Left lung (tissue), 10 donors: Measurements from ENCODE around the gene STIMATE. TPM values are rescaled to one million over a fixed set of nuclear protein-coding genes. Genes with fewer than 3 reads are reported as not detected.

Source experiments
- ATAC-seq: fragments of 200-7000 bp; cut with Tn5 transposase; one replicate; pipeline ENCODE4 v1.9.1; 2020; ENCODE audit warnings: moderate library complexity
- DNase-seq, 4 donors: peaks; one replicate each; pipeline ENCODE4 v3.0.0-alpha.2; 2013 to 2020
- H3K27ac ChIP-seq, 2 donors: fragments of 200-600 bp; sonication (generic) in 1 of 2; one replicate each; pipeline versions ENCODE4 v1.5.0 to v1.8.0; 2020 to 2021
- H3K27me3 ChIP-seq, 2 donors: fragments of 200-600 bp; sonication (generic) in 1 of 2; one replicate each; pipeline versions ENCODE4 v1.5.0 to v1.8.0; 2020 to 2021
- H3K36me3 ChIP-seq, 2 donors: fragments of 200-600 bp; sonication (generic) in 1 of 2; one replicate each; pipeline versions ENCODE4 v1.5.0 to v1.8.0; 2020 to 2021
- H3K4me1 ChIP-seq, 2 donors: fragments of 200-600 bp; one replicate each; pipeline ENCODE4 v1.8.0; 2021
- H3K4me3 ChIP-seq, 2 donors: fragments of 200-600 bp; sonication (generic) in 1 of 2; one replicate each; pipeline versions ENCODE4 v1.5.0 to v1.8.0; 2020 to 2021; ENCODE audit warnings: mild to moderate bottlenecking in 1 of 2
- H3K9me3 ChIP-seq, 2 donors: fragments of 200-600 bp; sonication (generic) in 1 of 2; one replicate each; pipeline versions ENCODE4 v1.5.0 to v1.8.0; 2020 to 2021
- CTCF ChIP-seq, 2 donors: fragments of 200-600 bp; sonication (generic) in 1 of 2; IDR thresholded peaks; one replicate each; pipeline versions ENCODE4 v1.5.0 to v1.8.0; 2021; ENCODE audit warnings: antibody characterized with exemption in 2 of 2
- intact Hi-C, 2 donors: fragments of 100-400 bp; cut with DNase I; formaldehyde crosslinking; loops; one replicate each; pipeline versions ENCODE4 v1.11.2 to v1.14.2; 2022
- polyA plus RNA-seq, 6 donors: library from polyadenylated mRNA; unstranded; fragments of 120-200 nt; gene quantifications; one replicate each; pipeline ENCODE4 v1.2.1, GENCODE V29; 2013; ENCODE audit not compliant: insufficient read length in 6 of 6
- total RNA-seq, 2 donors: library from RNA; stranded (reverse); fragmentation: NEBNext Ultra II Directional; extraction: Animal tissue kit (Norgen Biotek cat#: 25700); gene quantifications; one replicate each; pipeline ENCODE4 v1.2.1, GENCODE V29; 2021
- donor health status: DM: no; HTN: yes; CAD: no.
- donor health status: DM: no; HTN: no; CAD: no.

STIMATE gene
- total and polyA plus RNA-seq, 8 donors, result 11.6 to 28.3 (median 15.8) TPM

GRCh38 chr3:52931889-52932288 lies 34.5 kb upstream of the STIMATE start:
- no peak for TF ChIP-seq CTCF (IDR thresholded peaks at IDR 0.05)
- Histone ChIP-seq H3K27me3 (no peaks in the 10 kb centered on the region), H3K27ac (no peak overlapping the region), H3K36me3 (no peaks in the 10 kb centered on the region), H3K4me1 (peaks cover 0 to 4% of the 10 kb centered on the region in 2 donors), H3K4me3 (no peak overlapping the region), H3K9me3 (no peaks in the 10 kb centered on the region)
- DNase-seq (no peak), ATAC-seq (no peak)
- intact Hi-C loops, result no loop called here

- Histone ChIP-seq H3K4me1 (peaks cover 0 to 4% of the 10 kb centered on the region in 2 donors), H3K36me3 (no peaks in the 10 kb centered on the region), H3K27ac (no peak overlapping the region), H3K27me3 (no peaks in the 10 kb centered on the region), H3K9me3 (no peaks in the 10 kb centered on the region), H3K4me3 (no peak overlapping the region)
- intact Hi-C loops, result no loop called here
- ATAC-seq (no peak), DNase-seq (peak in 1 of 4 donors; percentile 5)
- TF ChIP-seq CTCF (IDR thresholded peaks at IDR 0.05), result no peak
These were observed 34.0 kb upstream of the STIMATE start for GRCh38 chr3:52931328-52931727.

- H3K4me3 ChIP-seq, result no peak overlapping the region
- TF ChIP-seq CTCF (IDR thresholded peaks at IDR 0.05), result no peak
- intact Hi-C loops, result no loop called here
These were observed 33.4 kb upstream of the STIMATE start for GRCh38 chr3:52930748-52931147.

GRCh38 chr3:52926554-52926953 lies 29.2 kb upstream of the STIMATE start:
- Histone ChIP-seq H3K27ac (no peak overlapping the region), H3K4me1 (peaks cover 0 to 28% of the 10 kb centered on the region in 2 donors), H3K36me3 (peaks cover 0 to 2% of the 10 kb centered on the region in 2 donors), H3K4me3 (no peak overlapping the region), H3K9me3 (no peaks in the 10 kb centered on the region), H3K27me3 (no peaks in the 10 kb centered on the region)
- ATAC-seq (no peak), DNase-seq (no peak)
- no peak for TF ChIP-seq CTCF (IDR thresholded peaks at IDR 0.05)
- intact Hi-C loops, result no loop called here

More at GRCh38 chr3:52930748-52931147, 33.4 kb upstream of the STIMATE start:
- no peak for DNase-seq
- H3K27me3 ChIP-seq, result no peaks in the 10 kb centered on the region
- no peak for ATAC-seq
- H3K36me3 ChIP-seq, result no peaks in the 10 kb centered on the region
- no peak overlapping the region for H3K27ac ChIP-seq
- peaks cover 0 to 7% of the 10 kb centered on the region in 2 donors for H3K4me1 ChIP-seq
- H3K9me3 ChIP-seq, result no peaks in the 10 kb centered on the region

- ATAC-seq (no peak), DNase-seq (no peak)
- peak overlapping the region in 1 of 2 donors; percentile 80 for H3K27ac ChIP-seq
- intact Hi-C loops, result no loop called here
- H3K4me1 ChIP-seq, result peaks cover 0 to 36% of the 10 kb centered on the region in 2 donors
- no peaks in the 10 kb centered on the region for H3K9me3 ChIP-seq
- H3K36me3 ChIP-seq, result peaks cover 0 to 9% of the 10 kb centered on the region in 2 donors
- TF ChIP-seq CTCF (IDR thresholded peaks at IDR 0.05), result no peak
- H3K4me3 ChIP-seq, result no peak overlapping the region
- H3K27me3 ChIP-seq, result no peaks in the 10 kb centered on the region
These were observed 28.3 kb upstream of the STIMATE start for GRCh38 chr3:52925405-52926313.
